Measurements from ENCODE around the gene TESPA1.

The TESPA1 gene

DNA sequence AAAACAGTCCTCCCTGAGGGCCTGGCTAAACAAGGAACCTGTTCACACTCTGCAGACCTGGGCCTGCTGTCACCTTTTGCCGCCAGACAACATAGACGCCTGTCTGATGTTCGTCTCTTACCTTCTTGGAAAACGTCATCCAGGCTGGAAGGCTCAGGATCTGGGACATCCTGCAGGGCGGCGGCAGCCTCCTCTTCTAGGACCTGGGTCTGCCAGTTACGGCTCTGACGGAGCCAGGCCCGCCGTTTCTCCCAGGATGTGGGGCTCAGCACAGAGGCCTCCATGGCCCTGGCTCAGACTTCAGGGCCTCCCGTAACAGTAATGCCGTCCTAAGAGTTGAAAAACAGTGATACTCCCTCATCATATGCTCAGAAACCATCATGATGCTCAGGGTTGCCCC lies 10.3 kb downstream of the TESPA1 start:
- TF ChIP-seq, protein P1, sequence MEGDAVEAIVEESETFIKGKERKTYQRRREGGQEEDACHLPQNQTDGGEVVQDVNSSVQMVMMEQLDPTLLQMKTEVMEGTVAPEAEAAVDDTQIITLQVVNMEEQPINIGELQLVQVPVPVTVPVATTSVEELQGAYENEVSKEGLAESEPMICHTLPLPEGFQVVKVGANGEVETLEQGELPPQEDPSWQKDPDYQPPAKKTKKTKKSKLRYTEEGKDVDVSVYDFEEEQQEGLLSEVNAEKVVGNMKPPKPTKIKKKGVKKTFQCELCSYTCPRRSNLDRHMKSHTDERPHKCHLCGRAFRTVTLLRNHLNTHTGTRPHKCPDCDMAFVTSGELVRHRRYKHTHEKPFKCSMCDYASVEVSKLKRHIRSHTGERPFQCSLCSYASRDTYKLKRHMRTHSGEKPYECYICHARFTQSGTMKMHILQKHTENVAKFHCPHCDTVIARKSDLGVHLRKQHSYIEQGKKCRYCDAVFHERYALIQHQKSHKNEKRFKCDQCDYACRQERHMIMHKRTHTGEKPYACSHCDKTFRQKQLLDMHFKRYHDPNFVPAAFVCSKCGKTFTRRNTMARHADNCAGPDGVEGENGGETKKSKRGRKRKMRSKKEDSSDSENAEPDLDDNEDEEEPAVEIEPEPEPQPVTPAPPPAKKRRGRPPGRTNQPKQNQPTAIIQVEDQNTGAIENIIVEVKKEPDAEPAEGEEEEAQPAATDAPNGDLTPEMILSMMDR (IDR thresholded peaks at IDR 0.05; ENCODE audit: insufficient read depth, low read depth, low read length, missing control alignments): no peak
- no peak for DNase-seq (ENCODE audit: low read depth)
- H3K4me3 ChIP-seq (ENCODE audit: low read length): no peak overlapping the region

DNA sequence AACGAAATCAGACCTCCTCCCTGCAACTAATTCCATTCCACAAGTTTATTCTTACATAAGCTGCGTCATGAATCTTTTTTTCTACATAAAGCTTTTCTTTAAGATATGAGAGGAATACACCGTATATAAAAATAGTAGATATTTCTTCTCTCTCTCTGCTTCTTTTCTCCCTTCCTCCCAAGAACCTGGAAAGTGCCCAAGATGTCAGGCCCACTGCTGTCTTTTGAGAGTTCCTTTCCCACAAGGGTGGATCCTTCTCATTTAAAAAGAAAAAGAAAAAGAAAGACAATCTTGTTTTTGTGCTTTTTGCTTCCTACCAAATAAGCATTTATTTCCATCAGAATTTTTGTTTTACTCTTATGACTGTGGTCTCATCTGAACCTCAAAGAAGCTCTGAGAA lies 11.0 kb downstream of the TESPA1 start:
- TF ChIP-seq, protein P1 (IDR thresholded peaks at IDR 0.05; ENCODE audit: insufficient read depth, low read depth, low read length, missing control alignments): no peak

DNA sequence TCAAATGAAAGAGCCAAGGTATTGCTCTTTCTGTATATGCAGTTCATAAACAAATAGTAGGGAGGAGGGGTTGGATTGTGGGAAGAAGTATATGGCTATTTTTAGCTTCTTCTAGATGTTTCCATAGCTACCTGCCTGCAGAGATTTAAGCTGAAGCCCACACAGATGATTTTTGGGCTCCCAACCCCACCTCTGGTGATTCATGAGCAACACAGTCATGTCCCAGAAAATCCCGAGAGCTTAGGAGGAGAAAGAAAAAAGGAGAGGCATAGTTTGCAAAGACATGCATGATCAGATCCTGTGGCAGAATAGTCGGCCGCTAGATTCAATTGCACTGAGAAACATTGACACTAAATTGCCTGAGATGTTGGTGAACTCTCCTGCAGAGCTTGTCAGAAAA lies 13.8 kb downstream of the TESPA1 start:
- TF ChIP-seq, protein P1 (IDR thresholded peaks at IDR 0.05; ENCODE audit: insufficient read depth, low read depth, low read length, missing control alignments): no peak
- no peak for DNase-seq (ENCODE audit: low read depth)
- no peak overlapping the region for H3K4me3 ChIP-seq (ENCODE audit: low read length)

More for the DNA sequence above, 11.0 kb downstream of the TESPA1 start:
- H3K4me3 ChIP-seq (ENCODE audit: low read length): no peak overlapping the region
- DNase-seq (ENCODE audit: low read depth): no peak

DNA sequence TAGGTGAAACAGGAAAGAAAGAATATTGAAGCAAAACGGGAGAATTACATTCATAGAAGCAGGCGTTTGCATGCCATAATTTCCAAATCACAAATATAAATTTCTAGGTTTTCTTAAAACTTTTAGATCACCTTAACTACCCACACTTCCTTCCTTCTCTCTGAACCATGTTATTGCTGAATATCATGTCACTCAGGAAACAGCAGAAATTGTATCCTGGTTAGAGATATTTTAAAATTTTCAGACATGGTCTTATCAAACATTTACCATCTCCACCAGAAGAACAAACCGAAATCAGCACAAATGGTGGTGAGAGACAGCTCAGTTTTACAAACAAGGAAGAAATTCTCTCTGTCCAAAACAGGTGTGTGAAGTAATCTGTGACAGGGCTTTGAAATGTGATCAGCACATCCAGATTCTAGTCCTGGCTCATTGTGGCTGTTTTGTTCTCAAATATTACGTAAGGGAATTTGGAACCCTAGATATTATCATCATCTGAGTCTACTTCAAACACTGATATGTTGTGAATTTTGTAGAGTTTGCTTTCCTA lies 16.3 kb downstream of the TESPA1 start:
- no peak overlapping the region for H3K4me3 ChIP-seq (ENCODE audit: low read length)
- peak; percentile 8 for DNase-seq (ENCODE audit: low read depth)
- TF ChIP-seq, protein P1 (IDR thresholded peaks at IDR 0.05; ENCODE audit: insufficient read depth, low read depth, low read length, missing control alignments): no peak

DNA sequence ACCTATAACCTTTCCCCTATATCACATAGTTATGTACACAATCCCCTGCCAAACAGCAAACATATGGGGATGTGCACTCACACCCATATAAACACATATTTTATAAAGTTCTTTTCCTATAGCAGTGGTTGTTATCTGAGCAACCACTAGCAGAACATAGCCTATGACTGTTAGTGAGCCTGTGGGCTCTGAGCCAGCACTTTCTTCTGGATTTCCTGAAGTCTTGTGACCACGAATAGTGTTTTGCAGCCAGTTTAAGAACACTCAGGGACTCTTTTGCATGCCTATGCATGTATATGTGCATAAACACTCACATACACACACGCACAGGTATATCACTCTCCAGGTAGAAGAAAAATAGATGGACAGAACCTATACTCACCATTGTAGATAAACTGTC lies 17.1 kb downstream of the TESPA1 start:
- TF ChIP-seq, protein P1 (IDR thresholded peaks at IDR 0.05; ENCODE audit: insufficient read depth, low read depth, low read length, missing control alignments): no peak
- no peak overlapping the region for H3K4me3 ChIP-seq (ENCODE audit: low read length)
- DNase-seq (ENCODE audit: low read depth): peak; percentile 63

DNA sequence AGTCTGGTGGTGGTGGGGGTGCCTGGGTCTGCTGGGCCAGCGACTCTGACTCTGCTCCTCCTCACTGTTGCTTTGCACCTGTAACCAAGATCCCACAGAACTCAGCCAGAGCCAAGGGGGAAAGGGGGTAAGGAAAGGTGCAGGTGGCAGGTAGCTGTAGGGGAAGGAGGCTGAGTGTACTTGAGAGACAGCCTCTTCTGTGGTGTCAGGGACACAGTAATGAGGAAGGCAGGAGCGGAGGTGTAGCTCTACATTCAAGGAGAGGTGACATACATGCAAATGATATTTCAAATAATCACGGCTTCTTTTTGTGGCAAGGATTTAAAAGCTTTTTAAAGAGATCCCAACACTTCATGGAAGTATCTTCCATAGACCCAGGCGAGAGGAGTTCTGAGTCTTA lies 23.4 kb downstream of the TESPA1 start:
- no peak for DNase-seq (ENCODE audit: low read depth)
- no peak overlapping the region for H3K4me3 ChIP-seq (ENCODE audit: low read length)
- TF ChIP-seq, protein P1 (IDR thresholded peaks at IDR 0.05; ENCODE audit: insufficient read depth, low read depth, low read length, missing control alignments): no peak

DNA sequence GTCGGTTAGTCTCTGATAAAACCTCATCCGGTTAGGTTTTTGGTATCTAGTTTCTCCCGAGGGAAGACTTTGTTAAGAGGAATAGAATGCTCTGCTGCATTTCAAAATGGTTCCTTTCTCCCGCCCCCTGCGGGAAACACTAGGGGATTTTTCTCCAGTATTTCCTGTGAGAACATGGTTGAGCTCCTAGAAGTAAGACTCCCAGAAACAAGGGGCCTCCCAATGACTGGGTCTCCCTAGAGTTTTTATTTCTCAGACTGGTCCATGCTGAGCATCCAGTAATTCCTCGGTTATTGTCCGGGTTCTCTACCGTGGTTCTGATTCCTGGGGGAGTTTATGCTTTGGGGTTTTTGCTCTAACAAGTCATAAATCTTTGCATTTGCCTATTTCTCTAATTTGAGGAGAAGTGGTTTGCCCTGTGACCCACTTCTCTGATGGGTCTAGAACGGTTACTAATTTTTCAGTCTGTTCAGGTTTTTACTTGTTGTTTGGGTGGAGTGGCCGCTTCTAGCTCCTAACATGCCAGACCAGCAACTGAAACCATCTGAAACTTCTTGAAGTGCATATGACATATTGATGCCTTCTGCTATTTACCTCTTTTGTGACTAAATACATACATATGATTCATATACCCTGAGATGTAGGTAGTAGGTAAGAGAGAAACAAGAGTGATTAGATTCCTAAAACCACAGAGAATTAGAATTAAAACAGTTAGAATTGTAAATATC lies 25.1 kb downstream of the TESPA1 start:
- DNase-seq (ENCODE audit: low read depth): peak; percentile 35
- H3K4me3 ChIP-seq (ENCODE audit: low read length): no peak overlapping the region

More for the DNA sequence above, 25.1 kb downstream of the TESPA1 start:
- TF ChIP-seq, protein P1 (IDR thresholded peaks at IDR 0.05; ENCODE audit: insufficient read depth, low read depth, low read length, missing control alignments): no peak
